Naive B cell (primary cell): ENCODE results near the gene SVEP1. TPM values are rescaled to one million over a fixed set of nuclear protein-coding genes. Genes with fewer than 3 reads are reported as not detected.
"Not testable (repeated sequence)": the region's sequence is repeated elsewhere in the genome, so short reads cannot be mapped to it uniquely, and the experiment has no call there.

Experiments
- ATAC-seq, 2 donors: fragments of 150-1000 bp; cut with Tn5 transposase; 2 replicates each; pipeline ENCODE4 v1.10.0; 2021; ENCODE audit warnings: low read depth in 2 of 2, mild to moderate bottlenecking in 2 of 2, moderate library complexity in 2 of 2
- DNase-seq: peaks from one replicate; pipeline ENCODE4 v3.0.0; 2022
- H3K27ac Mint-ChIP-seq, 6 donors: one replicate each; pipeline ENCODE4 v1.8.0; 2020 to 2022; ENCODE audit warnings: mild to moderate bottlenecking in 6 of 6, mixed read lengths in 6 of 6, moderate library complexity in 5 of 6, inconsistent platforms in 2 of 6
- H3K27me3 Mint-ChIP-seq, 3 donors: one replicate each; pipeline ENCODE4 v1.8.0; 2021 to 2022; ENCODE audit warnings: mixed read lengths in 3 of 3, mild to moderate bottlenecking in 1 of 3
- H3K36me3 Mint-ChIP-seq, 2 donors: one replicate each; pipeline ENCODE4 v1.8.0; 2020 to 2022; ENCODE audit warnings: mixed read lengths in 2 of 2, inconsistent platforms in 1 of 2, mild to moderate bottlenecking in 1 of 2
- H3K4me1 Mint-ChIP-seq, 3 donors: one replicate each; pipeline ENCODE4 v1.8.0; 2020 to 2022; ENCODE audit warnings: mixed read lengths in 3 of 3, inconsistent platforms in 1 of 3, mild to moderate bottlenecking in 1 of 3, moderate library complexity in 1 of 3
- H3K4me3 Mint-ChIP-seq, 8 donors: one replicate each; pipeline ENCODE4 v1.8.0; 2020 to 2022; ENCODE audit warnings: mild to moderate bottlenecking in 8 of 8, mixed read lengths in 8 of 8, moderate library complexity in 8 of 8, inconsistent platforms in 2 of 8
- H3K9me3 Mint-ChIP-seq, 7 donors: one replicate each; pipeline ENCODE4 v1.8.0; 2020 to 2022; ENCODE audit warnings: mixed read lengths in 7 of 7, mild to moderate bottlenecking in 5 of 7, inconsistent platforms in 2 of 7, moderate library complexity in 1 of 7
- polyA plus RNA-seq, 6 donors: library from polyadenylated mRNA; unstranded; fragments of 300-500 nt; fragmentation: Illumina TruSeq; gene quantifications; one replicate each; pipeline ENCODE4 v1.2.3, GENCODE V29; 2021; ENCODE audit warnings: low read depth in 6 of 6

The SVEP1 gene
- polyA plus RNA-seq, 6 donors from 2014 or later = not detected

- H3K27ac Mint-ChIP-seq = no peak overlapping the region
- H3K4me3 Mint-ChIP-seq = no peak overlapping the region
- ATAC-seq (no peak), DNase-seq (no peak)
- peaks cover 2 to 19% (median 6%) of the 10 kb centered on the region in 7 donors for H3K9me3 Mint-ChIP-seq
- no peaks in the 10 kb centered on the region for H3K36me3 Mint-ChIP-seq
- peaks cover 0 to 8% (median 5%) of the 10 kb centered on the region in 3 donors for H3K27me3 Mint-ChIP-seq
- no peaks in the 10 kb centered on the region for H3K4me1 Mint-ChIP-seq
Observed at GRCh38 chr9:110532908-110533665, 46.5 kb downstream of the SVEP1 start.

- H3K4me3 Mint-ChIP-seq = no peak overlapping the region
- no peaks in the 10 kb centered on the region for H3K36me3 Mint-ChIP-seq
- no peak overlapping the region for H3K27ac Mint-ChIP-seq
- DNase-seq (no peak), ATAC-seq (no peak)
- peaks cover 0 to 8% (median 5%) of the 10 kb centered on the region in 3 donors for H3K27me3 Mint-ChIP-seq
- H3K4me1 Mint-ChIP-seq = no peaks in the 10 kb centered on the region
- H3K9me3 Mint-ChIP-seq = peaks cover 2 to 19% (median 6%) of the 10 kb centered on the region in 7 donors
Observed at GRCh38 chr9:110531776-110532175, 47.8 kb downstream of the SVEP1 start.

GRCh38 chr9:110531241-110531640 lies 48.3 kb downstream of the SVEP1 start:
- not testable (repeated sequence) for H3K36me3 Mint-ChIP-seq, H3K27me3 Mint-ChIP-seq, H3K4me1 Mint-ChIP-seq, ATAC-seq, H3K4me3 Mint-ChIP-seq, DNase-seq, H3K27ac Mint-ChIP-seq
- H3K9me3 Mint-ChIP-seq = peaks cover 2 to 19% (median 6%) of the 10 kb centered on the region in 7 donors

GRCh38 chr9:110528645-110529044 lies 50.9 kb downstream of the SVEP1 start:
- H3K9me3 Mint-ChIP-seq = peaks cover 0 to 11% (median 4%) of the 10 kb centered on the region in 7 donors
- no peak overlapping the region for H3K27ac Mint-ChIP-seq
- no peak overlapping the region for H3K4me3 Mint-ChIP-seq
- H3K4me1 Mint-ChIP-seq = no peaks in the 10 kb centered on the region
- H3K36me3 Mint-ChIP-seq = no peaks in the 10 kb centered on the region
- ATAC-seq (no peak), DNase-seq (no peak)
- H3K27me3 Mint-ChIP-seq = peaks cover 0 to 8% (median 0%) of the 10 kb centered on the region in 3 donors

- H3K4me3 Mint-ChIP-seq = no peak overlapping the region
- no peak for ATAC-seq
- no peak overlapping the region for H3K27ac Mint-ChIP-seq
- H3K9me3 Mint-ChIP-seq = peaks cover 0 to 10% (median 0%) of the 10 kb centered on the region in 7 donors
- no peak for DNase-seq
- no peaks in the 10 kb centered on the region for H3K4me1 Mint-ChIP-seq
- H3K36me3 Mint-ChIP-seq = no peaks in the 10 kb centered on the region
- peaks cover 0 to 13% (median 0%) of the 10 kb centered on the region in 3 donors for H3K27me3 Mint-ChIP-seq
Observed at GRCh38 chr9:110526426-110526825, 53.1 kb downstream of the SVEP1 start.

GRCh38 chr9:110521206-110521605 lies 58.3 kb downstream of the SVEP1 start:
- Mint-ChIP-seq H3K27me3 (peaks cover 0 to 5% (median 3%) of the 10 kb centered on the region in 3 donors), H3K27ac (no peak overlapping the region), H3K36me3 (no peaks in the 10 kb centered on the region), H3K9me3 (no peaks in the 10 kb centered on the region), H3K4me1 (no peaks in the 10 kb centered on the region), H3K4me3 (no peak overlapping the region)
- DNase-seq = no peak
- no peak for ATAC-seq

GRCh38 chr9:110520120-110520701 lies 59.3 kb downstream of the SVEP1 start:
- no peak overlapping the region for H3K4me3 Mint-ChIP-seq
- no peaks in the 10 kb centered on the region for H3K9me3 Mint-ChIP-seq
- H3K36me3 Mint-ChIP-seq = no peaks in the 10 kb centered on the region
- H3K27me3 Mint-ChIP-seq = peaks cover 0 to 5% (median 3%) of the 10 kb centered on the region in 3 donors
- no peaks in the 10 kb centered on the region for H3K4me1 Mint-ChIP-seq
- no peak overlapping the region for H3K27ac Mint-ChIP-seq
- DNase-seq (no peak), ATAC-seq (no peak)

- Mint-ChIP-seq H3K4me1 (no peaks in the 10 kb centered on the region), H3K27ac (no peak overlapping the region), H3K27me3 (peaks cover 0 to 6% (median 4%) of the 10 kb centered on the region in 3 donors), H3K9me3 (no peaks in the 10 kb centered on the region), H3K36me3 (no peaks in the 10 kb centered on the region), H3K4me3 (no peak overlapping the region)
- no peak for ATAC-seq
- DNase-seq = no peak
Observed at GRCh38 chr9:110517483-110517882, 62.1 kb downstream of the SVEP1 start.

GRCh38 chr9:110514897-110515296 lies 64.6 kb downstream of the SVEP1 start:
- no peak overlapping the region for H3K27ac Mint-ChIP-seq
- no peaks in the 10 kb centered on the region for H3K4me1 Mint-ChIP-seq
- H3K27me3 Mint-ChIP-seq = peaks cover 0 to 15% (median 11%) of the 10 kb centered on the region in 3 donors
- no peak for ATAC-seq
- H3K36me3 Mint-ChIP-seq = no peaks in the 10 kb centered on the region
- no peak for DNase-seq
- no peak overlapping the region for H3K4me3 Mint-ChIP-seq
- peaks cover 0 to 2% (median 0%) of the 10 kb centered on the region in 7 donors for H3K9me3 Mint-ChIP-seq

- Mint-ChIP-seq H3K36me3 (no peaks in the 10 kb centered on the region), H3K9me3 (peaks cover 0 to 2% (median 0%) of the 10 kb centered on the region in 7 donors), H3K27ac (no peak overlapping the region), H3K27me3 (peaks cover 0 to 15% (median 11%) of the 10 kb centered on the region in 3 donors), H3K4me3 (no peak overlapping the region), H3K4me1 (no peaks in the 10 kb centered on the region)
- no peak for DNase-seq
- no peak for ATAC-seq
Observed at GRCh38 chr9:110512817-110513216, 66.7 kb downstream of the SVEP1 start.

GRCh38 chr9:110509792-110510191 lies 69.7 kb downstream of the SVEP1 start:
- no peaks in the 10 kb centered on the region for H3K36me3 Mint-ChIP-seq
- ATAC-seq = no peak
- no peak overlapping the region for H3K27ac Mint-ChIP-seq
- H3K9me3 Mint-ChIP-seq = peaks cover 0 to 5% (median 2%) of the 10 kb centered on the region in 7 donors
- DNase-seq = no peak
- H3K4me1 Mint-ChIP-seq = no peaks in the 10 kb centered on the region
- H3K4me3 Mint-ChIP-seq = no peak overlapping the region
- peaks cover 20 to 29% (median 23%) of the 10 kb centered on the region in 3 donors for H3K27me3 Mint-ChIP-seq

- DNase-seq = no peak
- no peak for ATAC-seq
- Mint-ChIP-seq H3K36me3 (no peaks in the 10 kb centered on the region), H3K27ac (no peak overlapping the region), H3K9me3 (peaks cover 0 to 5% (median 0%) of the 10 kb centered on the region in 7 donors), H3K27me3 (peaks cover 11 to 22% (median 19%) of the 10 kb centered on the region in 3 donors), H3K4me1 (no peaks in the 10 kb centered on the region), H3K4me3 (no peak overlapping the region)
Observed at GRCh38 chr9:110502842-110503241, 76.7 kb downstream of the SVEP1 start.

- Mint-ChIP-seq H3K9me3 (no peaks in the 10 kb centered on the region), H3K4me3 (no peak overlapping the region), H3K27ac (no peak overlapping the region), H3K4me1 (no peaks in the 10 kb centered on the region), H3K36me3 (no peaks in the 10 kb centered on the region), H3K27me3 (peaks cover 0 to 8% (median 7%) of the 10 kb centered on the region in 3 donors)
- no peak for DNase-seq
- no peak for ATAC-seq
Observed at GRCh38 chr9:110499608-110500007, 79.9 kb downstream of the SVEP1 start.

GRCh38 chr9:110487196-110487595 lies 92.3 kb downstream of the SVEP1 start:
- Mint-ChIP-seq H3K9me3 (peaks cover 0 to 10% (median 3%) of the 10 kb centered on the region in 7 donors), H3K4me1 (no peaks in the 10 kb centered on the region), H3K36me3 (no peaks in the 10 kb centered on the region), H3K27ac (no peak overlapping the region), H3K4me3 (no peak overlapping the region), H3K27me3 (peaks cover 16 to 26% (median 18%) of the 10 kb centered on the region in 3 donors)
- no peak for DNase-seq
- no peak for ATAC-seq
